ENCODE data around the gene ZFP36L1.

GRCh38 chr14:68752271-68753006 lies 40.4 kb downstream of the ZFP36L1 start:
- TF ChIP-seq TSHZ2 (CRISPR knock-in tag; IDR thresholded peaks at IDR 0.05) (no peak), ZFP3 (CRISPR knock-in tag; IDR thresholded peaks at IDR 0.05) (no peak), ESRRG (CRISPR knock-in tag; IDR thresholded peaks at IDR 0.05) (no peak), PATZ1 (CRISPR knock-in tag; IDR thresholded peaks at IDR 0.05; ENCODE audit: borderline replicate concordance) (no peak), ZNF565 (CRISPR knock-in tag; conservative IDR thresholded peaks at IDR 0.05; ENCODE audit: low read depth) (no peak), SNAI2 (CRISPR knock-in tag; IDR thresholded peaks at IDR 0.05) (no peak), GLIS3 (CRISPR knock-in tag; IDR thresholded peaks at IDR 0.05) (no peak), ZC3H10 (CRISPR knock-in tag; IDR thresholded peaks at IDR 0.05) (no peak), RARB (CRISPR knock-in tag; IDR thresholded peaks at IDR 0.05) (no peak), ZFP30 (CRISPR knock-in tag; IDR thresholded peaks at IDR 0.05) (no peak), TOX (CRISPR knock-in tag; IDR thresholded peaks at IDR 0.05; ENCODE audit: borderline replicate concordance) (no peak), CREB5 (CRISPR knock-in tag; IDR thresholded peaks at IDR 0.05; ENCODE audit: low read depth) (no peak), ISL1 (CRISPR knock-in tag; IDR thresholded peaks at IDR 0.05) (no peak), TCF4 (CRISPR knock-in tag; IDR thresholded peaks at IDR 0.05; ENCODE audit: borderline replicate concordance) (no peak)

Measured in SK-N-SH treated with all-trans-retinoic acid at 6 μM for 48 hours (cell line).